Activated B cell treated with CpG ODN at 0.5 μM for 24 hours (primary cell): ENCODE data around the gene FAR1. TPM values are rescaled to one million over a fixed set of nuclear protein-coding genes. Genes with fewer than 3 reads are reported as not detected.

Source experiments
- ATAC-seq: fragments of 200-7000 bp; cut with Tn5 transposase; one replicate; pipeline ENCODE4 v1.10.0; 2021; ENCODE audit warnings: low read depth, mild to moderate bottlenecking, moderate library complexity
- CTCF ChIA-PET: fragments of 350-600 bp; sonication (Branson Sonifier 250); formaldehyde crosslinking; loops from one replicate; lab custom pipeline; 2021; ENCODE audit warnings: antibody characterized with exemption; lab: Charles Lee
- POLR2A ChIA-PET: fragments of 350-600 bp; sonication (Branson Sonifier 250); formaldehyde crosslinking; loops from one replicate; lab custom pipeline; 2021; ENCODE audit warnings: antibody characterized with exemption; lab: Charles Lee
- DNase-seq: peaks from one replicate; pipeline ENCODE4 v3.0.0; 2022
- H3K27ac Mint-ChIP-seq: one replicate; pipeline ENCODE4 v1.8.0; 2020; ENCODE audit warnings: mixed read lengths
- H3K27me3 Mint-ChIP-seq: one replicate; pipeline ENCODE4 v1.8.0; 2021; ENCODE audit warnings: mixed read lengths
- H3K36me3 Mint-ChIP-seq: one replicate; pipeline ENCODE4 v1.8.0; 2021; ENCODE audit warnings: low read depth, mixed read lengths
- H3K4me1 Mint-ChIP-seq: one replicate; pipeline ENCODE4 v1.8.0; 2021; ENCODE audit warnings: mixed read lengths
- H3K4me3 Mint-ChIP-seq: one replicate; pipeline ENCODE4 v1.8.0; 2020; ENCODE audit warnings: mild to moderate bottlenecking, mixed read lengths
- H3K9me3 Mint-ChIP-seq: one replicate; pipeline ENCODE4 v1.8.0; 2020; ENCODE audit warnings: mixed read lengths
- CTCF ChIP-seq: fragments of 200-600 bp; IDR thresholded peaks from one replicate; pipeline ENCODE4 v1.8.0; 2022; ENCODE audit warnings: antibody characterized with exemption, mild to moderate bottlenecking
- intact Hi-C: fragments of 100-400 bp; cut with micrococcal nuclease; formaldehyde crosslinking; loops from one replicate; pipeline ENCODE4 v1.15.1; 2024
- total RNA-seq: library from RNA; stranded (reverse); gene quantifications from 2 replicates; pipeline ENCODE4 v1.2.3, GENCODE V29; 2022

The FAR1 gene
- total RNA-seq, 1 donor from 2014 or later: 48.4 TPM

GRCh38 chr11:13701506-13701905, 33.0 kb downstream of the FAR1 start:
- no peak for DNase-seq
- ATAC-seq: no peak
- H3K4me1 Mint-ChIP-seq: no peaks in the 10 kb centered on the region
- intact Hi-C loops: no loop called here
- POLR2A ChIA-PET: no interaction called here
- no peak overlapping the region for H3K27ac Mint-ChIP-seq
- no peaks in the 10 kb centered on the region for H3K9me3 Mint-ChIP-seq
- peaks cover 57% of the 10 kb centered on the region for H3K36me3 Mint-ChIP-seq
- H3K27me3 Mint-ChIP-seq: no peaks in the 10 kb centered on the region
- H3K4me3 Mint-ChIP-seq: no peak overlapping the region
- no peak for TF ChIP-seq CTCF
- CTCF ChIA-PET: no interaction called here

GRCh38 chr11:13702071-13702470, 33.6 kb downstream of the FAR1 start:
- no peak for ATAC-seq
- CTCF ChIA-PET: no interaction called here
- intact Hi-C loops: no loop called here
- H3K27ac Mint-ChIP-seq: no peak overlapping the region
- peaks cover 53% of the 10 kb centered on the region for H3K36me3 Mint-ChIP-seq
- DNase-seq: no peak
- POLR2A ChIA-PET: no interaction called here
- H3K4me1 Mint-ChIP-seq: no peaks in the 10 kb centered on the region
- H3K27me3 Mint-ChIP-seq: no peaks in the 10 kb centered on the region
- no peaks in the 10 kb centered on the region for H3K9me3 Mint-ChIP-seq
- no peak overlapping the region for H3K4me3 Mint-ChIP-seq
- TF ChIP-seq CTCF: no peak

- intact Hi-C loops: no loop called here
- Mint-ChIP-seq H3K4me3 (no peak overlapping the region), H3K4me1 (no peaks in the 10 kb centered on the region), H3K9me3 (no peaks in the 10 kb centered on the region), H3K36me3 (peaks cover 62% of the 10 kb centered on the region), H3K27ac (no peak overlapping the region), H3K27me3 (no peaks in the 10 kb centered on the region)
- no peak for TF ChIP-seq CTCF
- ChIA-PET CTCF (no interaction called here), POLR2A (no interaction called here)
- ATAC-seq (no peak), DNase-seq (no peak)
Observed at GRCh38 chr11:13705710-13706109, 37.2 kb downstream of the FAR1 start.

GRCh38 chr11:13713982-13714381, 45.5 kb downstream of the FAR1 start:
- Mint-ChIP-seq H3K4me1 (peaks cover 2% of the 10 kb centered on the region), H3K9me3 (no peaks in the 10 kb centered on the region), H3K27ac (no peak overlapping the region), H3K27me3 (no peaks in the 10 kb centered on the region), H3K4me3 (no peak overlapping the region), H3K36me3 (peaks cover 76% of the 10 kb centered on the region)
- ChIA-PET CTCF (no interaction called here), POLR2A (no interaction called here)
- no peak for TF ChIP-seq CTCF
- intact Hi-C loops: no loop called here
- ATAC-seq: no peak
- no peak for DNase-seq

GRCh38 chr11:13717331-13717730, 48.9 kb downstream of the FAR1 start:
- H3K36me3 Mint-ChIP-seq: peaks cover 68% of the 10 kb centered on the region

More at GRCh38 chr11:13717331-13717730, 48.9 kb downstream of the FAR1 start:
- Mint-ChIP-seq H3K27me3 (no peaks in the 10 kb centered on the region), H3K27ac (peak overlapping the region; percentile 16), H3K9me3 (no peaks in the 10 kb centered on the region), H3K4me1 (peaks cover 2% of the 10 kb centered on the region), H3K4me3 (no peak overlapping the region)
- ATAC-seq (no peak), DNase-seq (no peak)
- no peak for TF ChIP-seq CTCF
- intact Hi-C loops: no loop called here
- ChIA-PET POLR2A (no interaction called here), CTCF (no interaction called here)
